Caco-2 (cell line): Measurements from ENCODE around the gene ARHGAP15. TPM values are rescaled to one million over a fixed set of nuclear protein-coding genes. Genes with fewer than 3 reads are reported as not detected.

ENCODE experiments used
- BruUV-seq: library from RNA; stranded (reverse); fragments of 400-500 nt; replicated peaks from 2 replicates; lab custom pipeline; 2021; lab: Mats Ljungman, UMichigan
- CTCF ChIA-PET: fragments of 300-600 bp; sonication (Branson Sonifier 250); formaldehyde crosslinking; loops from one replicate; lab custom pipeline; 2022; ENCODE audit warnings: antibody characterized with exemption; lab: Charles Lee
- POLR2A ChIA-PET: fragments of 300-600 bp; sonication (Branson Sonifier 250); formaldehyde crosslinking; loops from one replicate; lab custom pipeline; 2022; ENCODE audit warnings: antibody characterized with exemption; lab: Charles Lee
- DNase-seq, 2 experiments: peaks; one replicate each; pipeline versions ENCODE4 v3.0.0 to v3.0.0-alpha.2; 2020 to 2022
- H3K27me3 ChIP-seq: replicated peaks from 2 replicates; pipeline ENCODE4 v1.6.0; 2011; ENCODE audit warnings: low read length; ENCODE audit not compliant: control insufficient read depth, insufficient read depth
- H3K36me3 ChIP-seq: 2 replicates; pipeline ENCODE4 v1.5.1; 2011; ENCODE audit warnings: low read length; ENCODE audit not compliant: control insufficient read depth, insufficient read depth
- H3K4me1 ChIP-seq: fragments of 250-450 bp; sonication (Bioruptor Pico); 2 replicates; pipeline ENCODE4 v1.5.1; 2020; ENCODE audit warnings: mild to moderate bottlenecking
- H3K4me3 ChIP-seq: 2 replicates; pipeline ENCODE4 v1.5.1; 2011; ENCODE audit warnings: low read depth, mild to moderate bottlenecking, control low read depth, low read length
- H3K9me3 ChIP-seq: fragments of 250-450 bp; sonication (Bioruptor Pico); 2 replicates; pipeline ENCODE4 v1.5.1; 2020; ENCODE audit warnings: mild to moderate bottlenecking, moderate library complexity
- H3K27ac Mint-ChIP-seq: one replicate; pipeline ENCODE4 v1.8.0; 2022; ENCODE audit warnings: mixed read lengths; ENCODE audit not compliant: unreplicated experiment
- H3K27me3 Mint-ChIP-seq: one replicate; pipeline ENCODE4 v1.8.0; 2022; ENCODE audit warnings: mixed read lengths; ENCODE audit not compliant: insufficient read depth, unreplicated experiment
- H3K36me3 Mint-ChIP-seq: one replicate; pipeline ENCODE4 v1.8.0; 2022; ENCODE audit warnings: mild to moderate bottlenecking, mixed read lengths; ENCODE audit not compliant: insufficient read depth, unreplicated experiment
- H3K4me1 Mint-ChIP-seq: one replicate; pipeline ENCODE4 v1.8.0; 2022; ENCODE audit warnings: low read depth, mixed read lengths; ENCODE audit not compliant: unreplicated experiment
- H3K4me3 Mint-ChIP-seq: one replicate; pipeline ENCODE4 v1.8.0; 2022; ENCODE audit warnings: mild to moderate bottlenecking, moderate library complexity, mixed read lengths; ENCODE audit not compliant: unreplicated experiment
- H3K9me3 Mint-ChIP-seq: one replicate; pipeline ENCODE4 v1.8.0; 2022; ENCODE audit warnings: mixed read lengths; ENCODE audit not compliant: unreplicated experiment
- intact Hi-C: fragments of 100-400 bp; cut with micrococcal nuclease; formaldehyde crosslinking; loops from one replicate; pipeline ENCODE4 v1.10.0; 2022; ENCODE audit not compliant: unreplicated experiment
- total RNA-seq: library from RNA; stranded (reverse); gene quantifications from 2 replicates; pipeline ENCODE4 v1.2.3, GENCODE V29; 2022
- TF ChIP-seq, protein P1 (sequence below), 2 experiments: fragments of 200-600 bp in 1 of 2; IDR thresholded peaks; 1 replicate in 1 of 2; 2 replicates in 1 of 2; pipeline versions ENCODE4 v1.5.1 to v1.8.0; 2011 to 2022; ENCODE audit warnings: antibody characterized with exemption in 1 of 2, control low read depth in 1 of 2, inconsistent platforms in 1 of 2, low read depth in 1 of 2, low read length in 1 of 2, mild to moderate bottlenecking in 1 of 2, moderate library complexity in 1 of 2; ENCODE audit not compliant: insufficient read depth in 1 of 2, severe bottlenecking in 1 of 2, unreplicated experiment in 1 of 2

ARHGAP15 gene
- total RNA-seq, 1 experiment from 2014 or later: not detected

- Histone ChIP-seq H3K4me3 (no peak overlapping the region), H3K9me3 (no peaks in the 10 kb centered on the region), H3K4me1 (0 out of 2 replicates have a peak, but pooled peaks cover 3% of the 10 kb centered on the region), H3K36me3 (no peaks in the 10 kb centered on the region), H3K27me3 (no peaks in the 10 kb centered on the region)
- H3K36me3 Mint-ChIP-seq: no peaks in the 10 kb centered on the region
- no peaks in the 10 kb centered on the region for H3K4me1 Mint-ChIP-seq
- no peak overlapping the region for H3K27ac Mint-ChIP-seq
- intact Hi-C loops: no loop called here
- POLR2A ChIA-PET: no interaction called here
- CTCF ChIA-PET: no interaction called here
- TF ChIP-seq, protein P1, sequence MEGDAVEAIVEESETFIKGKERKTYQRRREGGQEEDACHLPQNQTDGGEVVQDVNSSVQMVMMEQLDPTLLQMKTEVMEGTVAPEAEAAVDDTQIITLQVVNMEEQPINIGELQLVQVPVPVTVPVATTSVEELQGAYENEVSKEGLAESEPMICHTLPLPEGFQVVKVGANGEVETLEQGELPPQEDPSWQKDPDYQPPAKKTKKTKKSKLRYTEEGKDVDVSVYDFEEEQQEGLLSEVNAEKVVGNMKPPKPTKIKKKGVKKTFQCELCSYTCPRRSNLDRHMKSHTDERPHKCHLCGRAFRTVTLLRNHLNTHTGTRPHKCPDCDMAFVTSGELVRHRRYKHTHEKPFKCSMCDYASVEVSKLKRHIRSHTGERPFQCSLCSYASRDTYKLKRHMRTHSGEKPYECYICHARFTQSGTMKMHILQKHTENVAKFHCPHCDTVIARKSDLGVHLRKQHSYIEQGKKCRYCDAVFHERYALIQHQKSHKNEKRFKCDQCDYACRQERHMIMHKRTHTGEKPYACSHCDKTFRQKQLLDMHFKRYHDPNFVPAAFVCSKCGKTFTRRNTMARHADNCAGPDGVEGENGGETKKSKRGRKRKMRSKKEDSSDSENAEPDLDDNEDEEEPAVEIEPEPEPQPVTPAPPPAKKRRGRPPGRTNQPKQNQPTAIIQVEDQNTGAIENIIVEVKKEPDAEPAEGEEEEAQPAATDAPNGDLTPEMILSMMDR (IDR thresholded peaks at IDR 0.05; ENCODE audit: insufficient read depth in 1 of 2, low read depth in 1 of 2, low read length in 1 of 2, severe bottlenecking in 1 of 2, unreplicated experiment in 1 of 2): no peak
- BruUV-seq: no TSS peak
- no peak for DNase-seq
- no peaks in the 10 kb centered on the region for H3K9me3 Mint-ChIP-seq
- H3K27me3 Mint-ChIP-seq: no peaks in the 10 kb centered on the region
- H3K4me3 Mint-ChIP-seq: no peak overlapping the region
Measured at GRCh38 chr2:143524559-143525401, 395.6 kb downstream of the ARHGAP15 start.

DNA sequence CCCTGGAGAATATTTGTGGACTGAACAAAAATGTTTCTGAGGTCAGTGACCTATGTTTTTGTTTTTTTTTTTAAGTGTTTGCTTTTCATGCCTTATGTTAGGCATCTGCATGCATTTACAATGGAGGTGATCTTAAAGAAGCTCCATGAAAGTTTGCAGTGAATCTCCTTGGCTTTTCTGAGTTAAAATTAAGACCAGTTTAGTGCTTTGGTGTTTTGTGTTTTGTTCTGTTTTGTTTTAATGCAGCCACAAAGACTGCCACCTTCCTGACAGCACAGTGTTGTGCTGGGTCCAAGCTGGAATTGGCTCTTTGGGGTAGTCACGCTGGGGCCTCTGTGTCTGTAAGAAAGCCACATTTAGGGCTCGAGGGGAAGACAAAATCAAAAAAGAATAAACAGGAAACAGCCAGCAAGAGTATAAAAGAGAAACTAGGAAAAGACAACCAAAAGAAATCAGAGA, 396.2 kb downstream of the ARHGAP15 start:
- DNase-seq: no peak
- Mint-ChIP-seq H3K27ac (no peak overlapping the region), H3K4me3 (no peak overlapping the region), H3K9me3 (no peaks in the 10 kb centered on the region), H3K4me1 (no peaks in the 10 kb centered on the region), H3K36me3 (no peaks in the 10 kb centered on the region), H3K27me3 (no peaks in the 10 kb centered on the region)
- H3K4me3 ChIP-seq: no peak overlapping the region
- 0 out of 2 replicates have a peak, but pooled peaks cover 3% of the 10 kb centered on the region for H3K4me1 ChIP-seq
- ChIA-PET CTCF (no interaction called here), POLR2A (no interaction called here)
- intact Hi-C loops: no loop called here
- H3K36me3 ChIP-seq: no peaks in the 10 kb centered on the region
- TF ChIP-seq, protein P1 (IDR thresholded peaks at IDR 0.05; ENCODE audit: insufficient read depth in 1 of 2, low read depth in 1 of 2, low read length in 1 of 2, severe bottlenecking in 1 of 2, unreplicated experiment in 1 of 2): no peak
- no peaks in the 10 kb centered on the region for H3K27me3 ChIP-seq
- H3K9me3 ChIP-seq: no peaks in the 10 kb centered on the region
- no TSS peak for BruUV-seq

DNA sequence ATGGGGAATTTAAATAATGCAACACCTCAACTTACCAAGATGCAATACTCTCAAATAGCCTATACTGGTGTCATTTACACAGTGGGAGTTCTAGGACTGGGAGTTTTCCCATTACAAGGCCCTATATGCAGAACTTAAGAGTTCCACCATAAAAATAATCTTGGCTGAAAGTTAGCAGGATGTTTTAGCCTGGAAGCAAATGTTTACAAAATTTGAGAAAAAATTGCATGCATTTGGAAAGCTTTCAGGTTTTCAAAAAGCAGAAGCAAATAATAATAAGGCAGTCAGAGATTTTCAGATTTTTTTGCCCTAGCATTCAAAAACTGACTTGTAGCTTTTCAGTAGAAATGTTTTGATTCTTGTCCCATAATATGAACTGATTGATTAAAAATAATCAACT, 397.3 kb downstream of the ARHGAP15 start:
- Mint-ChIP-seq H3K9me3 (no peaks in the 10 kb centered on the region), H3K27me3 (no peaks in the 10 kb centered on the region), H3K36me3 (no peaks in the 10 kb centered on the region), H3K27ac (no peak overlapping the region), H3K4me3 (no peak overlapping the region), H3K4me1 (no peaks in the 10 kb centered on the region)
- Histone ChIP-seq H3K36me3 (no peaks in the 10 kb centered on the region), H3K27me3 (no peaks in the 10 kb centered on the region), H3K4me1 (0 out of 2 replicates have a peak, but pooled peaks cover 3% of the 10 kb centered on the region), H3K4me3 (no peak overlapping the region), H3K9me3 (no peaks in the 10 kb centered on the region)
- TF ChIP-seq, protein P1 (IDR thresholded peaks at IDR 0.05; ENCODE audit: insufficient read depth in 1 of 2, low read depth in 1 of 2, low read length in 1 of 2, severe bottlenecking in 1 of 2, unreplicated experiment in 1 of 2): no peak
- intact Hi-C loops: no loop called here
- no peak for DNase-seq
- ChIA-PET CTCF (interaction anchor here (0.5 kb wide), 1 partner anchor 191 kb away, joined by 3 read pairs; no protein-coding TSS in a partner anchor), POLR2A (no interaction called here)
- no TSS peak for BruUV-seq
